KG1 (cell line): ENCODE results near the gene TMEM233.

ENCODE experiments used
- DNase-seq: peaks from one replicate; lab custom pipeline; 2025; lab: John Stamatoyannopoulos, UW

The TMEM233 gene

DNA sequence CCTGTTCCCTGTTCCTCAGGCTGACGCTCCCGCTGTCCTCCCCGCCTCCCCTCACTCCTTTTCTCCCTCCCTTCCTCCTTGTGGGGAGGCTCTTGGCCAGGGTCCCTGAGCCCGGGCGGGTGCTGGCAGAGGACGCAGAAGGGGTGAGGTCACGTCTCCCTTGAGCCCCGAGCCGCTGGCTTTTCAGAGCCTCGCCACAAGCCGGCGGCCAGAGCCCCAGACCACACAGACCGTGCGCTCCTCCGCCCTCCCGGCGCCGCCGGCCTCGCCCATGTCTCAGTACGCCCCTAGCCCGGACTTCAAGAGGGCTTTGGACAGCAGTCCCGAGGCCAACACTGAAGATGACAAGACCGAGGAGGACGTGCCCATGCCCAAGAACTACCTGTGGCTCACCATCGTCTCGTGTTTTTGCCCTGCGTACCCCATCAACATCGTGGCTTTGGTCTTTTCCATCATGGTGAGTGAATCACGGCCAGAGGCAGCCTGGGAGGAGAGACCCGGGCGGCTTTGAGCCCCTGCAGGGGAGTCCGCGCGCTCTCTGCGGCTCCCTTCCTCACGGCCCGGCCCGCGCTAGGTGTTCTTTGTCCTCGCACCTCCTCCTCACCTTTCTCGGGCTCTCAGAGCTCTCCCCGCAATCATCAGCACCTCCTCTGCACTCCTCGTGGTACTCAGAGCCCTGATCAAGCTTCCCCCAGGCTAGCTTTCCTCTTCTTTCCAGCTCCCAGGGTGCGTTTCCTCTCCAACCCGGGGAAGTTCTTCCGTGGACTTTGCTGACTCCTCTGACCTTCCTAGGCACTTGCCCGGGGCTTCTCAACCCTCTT lies at the start of gene TMEM233:
Gene TMEM233, plus strand, starts transcription at position 197 of the 821 bp plus-strand sequence. Its CDS starts 75 bp downstream, at position 272.
- DNase-seq: no peak

GRCh38 chr12:119544765-119545625 lies 48.6 kb upstream of the TMEM233 start:
- DNase-seq: peak; percentile 38

DNA sequence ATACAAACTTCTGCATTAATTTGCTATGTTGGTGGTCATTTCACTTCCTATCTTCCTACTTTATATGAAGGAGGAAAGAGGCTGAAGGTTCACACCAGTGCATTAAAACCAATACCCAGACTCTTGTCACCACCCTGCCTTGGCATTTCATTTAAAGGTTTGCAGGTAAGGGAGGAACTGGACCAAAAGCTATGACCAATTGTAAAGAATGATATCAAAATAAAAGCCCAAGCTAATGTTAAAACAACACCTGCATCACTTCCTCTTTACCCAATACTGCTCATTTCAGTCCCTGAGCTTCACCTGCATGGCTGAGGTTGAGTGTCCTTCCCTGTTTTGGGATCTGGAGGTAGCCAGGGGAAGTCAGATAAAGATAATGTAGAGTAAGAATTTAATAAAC lies 47.2 kb upstream of the TMEM233 start:
- DNase-seq: no peak

- DNase-seq: no peak
Measured at GRCh38 chr12:119547001-119547400, 46.6 kb upstream of the TMEM233 start.

GRCh38 chr12:119556854-119557253 lies 36.7 kb upstream of the TMEM233 start:
- no peak for DNase-seq

- DNase-seq: no peak
Measured at GRCh38 chr12:119565404-119565803, 28.2 kb upstream of the TMEM233 start.

DNA sequence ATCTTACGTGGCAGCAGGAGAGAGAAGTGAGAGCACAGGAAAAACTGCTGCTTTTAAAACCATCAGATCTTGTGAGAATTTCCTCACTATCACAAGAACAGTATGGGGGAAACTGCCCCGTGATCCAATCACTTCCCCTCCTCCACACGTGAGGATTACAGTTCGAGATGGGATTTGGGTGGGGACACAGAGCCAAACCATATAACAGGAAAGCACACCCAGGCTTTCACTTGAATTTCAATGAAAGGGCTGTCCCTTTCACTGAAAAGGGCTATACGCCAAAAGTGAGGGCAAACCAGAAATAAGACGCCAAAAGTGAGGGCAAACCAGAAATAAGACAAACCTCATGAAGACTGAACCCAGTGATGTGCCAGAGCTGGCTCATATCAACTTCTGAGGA lies 22.8 kb upstream of the TMEM233 start:
- no peak for DNase-seq

DNA sequence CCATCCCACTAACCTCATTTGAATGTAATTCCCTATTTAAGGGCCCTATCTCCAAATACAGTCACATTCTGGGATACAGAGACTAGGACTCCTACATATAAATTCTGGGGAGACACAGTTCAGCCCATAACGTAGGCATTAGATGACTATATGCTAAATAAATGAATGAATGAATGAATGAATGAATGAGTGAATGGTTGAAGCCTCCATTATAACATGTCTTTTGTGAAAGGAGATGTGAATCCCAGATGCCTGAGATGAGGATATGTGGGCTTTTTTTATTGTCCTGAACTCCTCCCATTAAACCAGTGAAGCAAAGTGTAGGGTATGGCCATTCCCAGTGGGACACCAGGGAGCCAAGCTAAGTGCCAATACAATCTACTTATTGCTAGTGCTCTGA lies 20.5 kb upstream of the TMEM233 start:
- no peak for DNase-seq

- DNase-seq: no peak
Measured at GRCh38 chr12:119574255-119574654, 19.3 kb upstream of the TMEM233 start.

DNA sequence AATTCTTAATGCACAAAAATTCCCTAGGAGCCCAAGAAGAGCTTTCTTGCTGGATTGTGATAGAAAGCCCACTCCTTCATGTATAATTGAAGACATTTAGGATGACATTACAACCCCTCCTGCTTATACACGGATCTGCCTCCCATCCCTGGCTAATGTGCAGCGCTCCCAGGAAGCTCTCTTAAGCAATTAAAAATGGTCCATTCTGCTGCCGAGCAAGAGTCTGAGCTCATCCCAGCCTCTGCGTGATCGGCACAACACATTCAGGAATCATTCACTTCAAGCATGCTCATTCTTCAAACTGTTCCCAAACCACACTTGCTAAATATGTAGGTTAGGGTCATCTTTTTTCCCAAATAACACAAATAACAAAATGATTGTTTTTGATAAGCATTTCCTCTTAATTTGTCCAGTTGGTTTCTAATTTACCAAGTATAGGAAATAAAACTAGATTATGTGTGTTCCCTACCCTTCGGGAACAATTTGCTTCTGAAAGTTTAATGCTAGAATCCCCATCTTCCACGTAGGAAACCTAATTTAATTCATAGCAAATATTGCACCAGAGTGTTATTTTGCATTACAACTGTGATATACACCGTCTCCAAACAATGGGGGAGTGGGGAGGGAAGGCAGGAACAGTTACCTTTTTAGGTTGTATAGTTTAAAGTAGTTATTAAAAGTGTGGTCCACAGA lies 17.3 kb upstream of the TMEM233 start:
- DNase-seq: no peak

- DNase-seq: no peak
Measured at GRCh38 chr12:119576915-119577314, 16.7 kb upstream of the TMEM233 start.

- DNase-seq: no peak
Measured at GRCh38 chr12:119578112-119578511, 15.5 kb upstream of the TMEM233 start.

DNA sequence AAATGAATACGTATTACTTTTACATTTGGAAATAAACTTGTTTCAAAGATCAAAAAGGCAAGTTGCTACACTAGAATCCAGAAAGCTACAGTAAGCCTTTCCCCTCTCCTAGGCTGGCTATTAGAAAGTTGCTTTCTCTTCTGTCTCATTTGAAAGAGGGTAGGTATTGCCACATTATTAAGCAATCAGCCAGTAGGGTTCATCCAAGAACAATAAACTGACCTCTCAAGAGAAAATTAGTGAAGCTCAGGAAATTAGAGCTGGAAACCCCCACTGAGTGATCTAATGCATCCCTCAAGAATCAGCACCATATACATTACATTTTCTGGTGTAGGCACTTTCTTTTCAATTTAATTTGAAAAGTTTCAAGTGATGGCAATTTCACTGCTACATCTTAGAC lies 4.5 kb upstream of the TMEM233 start:
- DNase-seq: no peak

- no peak for DNase-seq
Measured at GRCh38 chr12:119589634-119590033, 3.9 kb upstream of the TMEM233 start.

DNA sequence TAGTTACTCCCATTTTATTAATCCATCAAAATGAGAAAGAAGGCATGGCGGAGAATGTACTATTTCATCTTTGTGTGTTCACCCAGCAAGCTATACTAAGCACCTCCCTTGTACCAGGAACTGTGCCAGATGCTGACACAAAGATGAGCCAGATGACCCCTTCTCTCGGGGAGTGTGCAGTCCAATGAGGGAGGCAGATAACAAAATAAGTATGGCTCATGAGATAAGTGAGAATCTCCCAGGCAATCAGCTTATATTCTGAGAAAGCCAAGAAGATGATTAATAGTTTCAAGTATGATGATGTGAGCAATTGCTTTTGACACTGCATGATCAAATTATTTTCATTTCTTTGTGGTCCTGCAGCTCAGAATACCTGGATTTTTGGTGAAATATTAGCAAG lies 1.3 kb upstream of the TMEM233 start:
- DNase-seq: no peak

GRCh38 chr12:119594399-119594730 lies 791 bp downstream of the TMEM233 start:
- no peak for DNase-seq

DNA sequence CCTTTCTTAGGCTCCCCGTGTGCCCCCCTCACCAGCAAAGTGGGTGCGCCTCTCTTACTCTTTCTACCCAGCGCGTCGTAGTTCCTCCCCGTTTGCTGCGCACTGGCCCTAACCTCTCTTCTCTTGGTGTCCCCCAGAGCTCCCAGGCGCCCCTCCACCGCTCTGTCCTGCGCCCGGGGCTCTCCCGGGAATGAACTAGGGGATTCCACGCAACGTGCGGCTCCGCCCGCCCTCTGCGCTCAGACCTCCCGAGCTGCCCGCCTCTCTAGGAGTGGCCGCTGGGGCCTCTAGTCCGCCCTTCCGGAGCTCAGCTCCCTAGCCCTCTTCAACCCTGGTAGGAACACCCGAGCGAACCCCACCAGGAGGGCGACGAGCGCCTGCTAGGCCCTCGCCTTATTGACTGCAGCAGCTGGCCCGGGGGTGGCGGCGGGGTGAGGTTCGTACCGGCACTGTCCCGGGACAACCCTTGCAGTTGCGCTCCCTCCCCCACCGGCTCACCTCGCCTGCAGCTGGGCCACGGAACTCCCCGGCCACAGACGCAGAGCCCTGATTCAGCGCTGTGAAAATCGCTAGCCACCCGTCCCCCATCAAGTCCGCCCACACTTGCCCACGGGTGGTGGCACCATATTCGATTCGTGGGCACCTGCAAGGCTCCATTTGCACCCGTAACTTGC lies 1.3 kb downstream of the TMEM233 start:
- no peak for DNase-seq

GRCh38 chr12:119598159-119598558 lies 4.6 kb downstream of the TMEM233 start:
- DNase-seq: no peak

GRCh38 chr12:119601877-119602733 lies 8.5 kb downstream of the TMEM233 start:
- no peak for DNase-seq

DNA sequence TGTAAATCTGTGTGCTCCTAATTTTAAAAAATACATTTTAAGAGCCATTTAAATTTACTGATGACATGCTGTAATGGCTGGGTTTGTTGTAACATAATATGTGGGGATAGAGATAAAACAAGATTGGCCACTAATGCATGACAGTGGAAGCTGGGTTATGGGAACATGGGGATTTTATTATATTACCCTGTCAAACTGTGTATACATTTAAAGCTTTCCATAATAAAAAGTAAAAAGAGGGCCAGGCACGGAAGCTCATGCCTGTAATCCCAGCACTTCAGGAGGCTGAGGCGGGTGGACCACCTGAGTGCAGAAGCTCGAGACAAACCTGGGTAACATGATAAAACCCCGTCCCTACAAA lies 9.1 kb downstream of the TMEM233 start:
- no peak for DNase-seq

DNA sequence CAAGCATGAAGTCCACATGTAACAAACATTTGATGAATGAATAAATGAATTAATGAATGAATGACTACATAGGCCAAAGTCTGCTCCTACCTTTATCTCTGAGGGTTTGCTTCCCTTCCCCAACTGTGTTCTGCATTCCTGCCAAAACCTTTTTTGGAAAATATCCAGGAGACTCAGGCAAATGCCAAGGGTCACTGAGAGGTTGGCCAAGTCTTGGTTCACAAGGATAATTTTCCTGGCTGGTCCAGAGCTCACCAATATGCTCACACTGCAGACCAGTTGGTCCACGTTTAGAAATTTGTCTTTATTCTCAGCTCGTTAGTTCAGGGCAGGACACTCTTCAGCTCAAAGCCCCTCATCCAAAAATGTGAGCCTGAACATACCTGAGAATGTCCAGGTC lies 10.2 kb downstream of the TMEM233 start:
- no peak for DNase-seq
